ENCODE data around the gene GLCE.

The GLCE gene

DNA sequence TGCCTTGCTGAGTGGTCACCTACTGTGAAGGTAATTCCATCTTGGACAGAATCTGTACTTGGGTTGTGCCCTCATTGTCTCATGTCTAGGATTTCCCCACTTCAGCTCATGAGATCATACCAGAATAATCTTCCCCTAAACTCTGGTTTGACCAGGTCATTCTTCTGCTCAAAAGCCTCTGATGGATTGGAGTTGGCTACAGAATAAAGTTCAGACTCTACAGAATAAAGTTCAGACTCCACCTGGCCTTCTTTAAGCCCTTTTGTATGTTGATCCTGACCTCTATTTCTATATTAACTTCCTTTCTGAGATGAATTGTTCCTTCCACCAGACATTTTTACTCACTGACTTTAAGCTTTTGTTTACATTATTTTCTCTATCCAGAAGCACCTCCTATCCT, 6.4 kb upstream of the GLCE start:
- Histone ChIP-seq H3K4me1 (ENCODE audit: control insufficient read depth in 1 of 2, insufficient read depth in 1 of 2, low read depth in 1 of 2, low read length in 1 of 2) (no peaks in the 10 kb centered on the region), H3K9me3 (no peaks in the 10 kb centered on the region), H3K27me3 (peaks cover 39% of the 10 kb centered on the region), H3K4me3 (ENCODE audit: low read depth in 1 of 2, low read length in 1 of 2) (no peak overlapping the region), H3K27ac (no peak overlapping the region), H3K36me3 (no peaks in the 10 kb centered on the region)
- TF ChIP-seq, protein P1, sequence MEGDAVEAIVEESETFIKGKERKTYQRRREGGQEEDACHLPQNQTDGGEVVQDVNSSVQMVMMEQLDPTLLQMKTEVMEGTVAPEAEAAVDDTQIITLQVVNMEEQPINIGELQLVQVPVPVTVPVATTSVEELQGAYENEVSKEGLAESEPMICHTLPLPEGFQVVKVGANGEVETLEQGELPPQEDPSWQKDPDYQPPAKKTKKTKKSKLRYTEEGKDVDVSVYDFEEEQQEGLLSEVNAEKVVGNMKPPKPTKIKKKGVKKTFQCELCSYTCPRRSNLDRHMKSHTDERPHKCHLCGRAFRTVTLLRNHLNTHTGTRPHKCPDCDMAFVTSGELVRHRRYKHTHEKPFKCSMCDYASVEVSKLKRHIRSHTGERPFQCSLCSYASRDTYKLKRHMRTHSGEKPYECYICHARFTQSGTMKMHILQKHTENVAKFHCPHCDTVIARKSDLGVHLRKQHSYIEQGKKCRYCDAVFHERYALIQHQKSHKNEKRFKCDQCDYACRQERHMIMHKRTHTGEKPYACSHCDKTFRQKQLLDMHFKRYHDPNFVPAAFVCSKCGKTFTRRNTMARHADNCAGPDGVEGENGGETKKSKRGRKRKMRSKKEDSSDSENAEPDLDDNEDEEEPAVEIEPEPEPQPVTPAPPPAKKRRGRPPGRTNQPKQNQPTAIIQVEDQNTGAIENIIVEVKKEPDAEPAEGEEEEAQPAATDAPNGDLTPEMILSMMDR (IDR thresholded peaks at IDR 0.05) = no peak

DNA sequence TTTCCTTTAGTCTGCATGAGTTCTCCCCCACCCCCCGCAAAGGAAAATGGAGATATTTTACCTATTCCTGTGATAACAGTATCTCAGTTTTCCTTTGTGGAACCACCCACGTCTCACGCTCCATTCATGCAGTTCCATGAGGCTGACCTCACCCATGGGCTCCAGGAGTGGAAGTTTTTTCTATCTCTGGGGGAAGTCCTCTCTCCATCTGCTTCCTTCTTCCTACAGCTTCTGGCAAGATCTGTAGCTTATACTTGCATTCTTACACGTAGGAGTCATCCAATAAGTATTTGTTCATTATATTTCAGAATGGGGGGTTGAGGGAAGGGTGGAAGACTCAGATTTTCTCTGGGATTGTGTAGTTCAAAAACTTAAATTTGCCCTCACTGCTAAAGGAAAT, 5.8 kb upstream of the GLCE start:
- Histone ChIP-seq H3K4me3 (ENCODE audit: low read depth in 1 of 2, low read length in 1 of 2) (no peak overlapping the region), H3K4me1 (ENCODE audit: control insufficient read depth in 1 of 2, insufficient read depth in 1 of 2, low read depth in 1 of 2, low read length in 1 of 2) (peaks cover 0 to under 1% of the 10 kb centered on the region in 2 experiments), H3K27me3 (peaks cover 33% of the 10 kb centered on the region), H3K36me3 (no peaks in the 10 kb centered on the region), H3K27ac (no peak overlapping the region), H3K9me3 (no peaks in the 10 kb centered on the region)
- TF ChIP-seq, protein P1 (IDR thresholded peaks at IDR 0.05) = no peak

DNA sequence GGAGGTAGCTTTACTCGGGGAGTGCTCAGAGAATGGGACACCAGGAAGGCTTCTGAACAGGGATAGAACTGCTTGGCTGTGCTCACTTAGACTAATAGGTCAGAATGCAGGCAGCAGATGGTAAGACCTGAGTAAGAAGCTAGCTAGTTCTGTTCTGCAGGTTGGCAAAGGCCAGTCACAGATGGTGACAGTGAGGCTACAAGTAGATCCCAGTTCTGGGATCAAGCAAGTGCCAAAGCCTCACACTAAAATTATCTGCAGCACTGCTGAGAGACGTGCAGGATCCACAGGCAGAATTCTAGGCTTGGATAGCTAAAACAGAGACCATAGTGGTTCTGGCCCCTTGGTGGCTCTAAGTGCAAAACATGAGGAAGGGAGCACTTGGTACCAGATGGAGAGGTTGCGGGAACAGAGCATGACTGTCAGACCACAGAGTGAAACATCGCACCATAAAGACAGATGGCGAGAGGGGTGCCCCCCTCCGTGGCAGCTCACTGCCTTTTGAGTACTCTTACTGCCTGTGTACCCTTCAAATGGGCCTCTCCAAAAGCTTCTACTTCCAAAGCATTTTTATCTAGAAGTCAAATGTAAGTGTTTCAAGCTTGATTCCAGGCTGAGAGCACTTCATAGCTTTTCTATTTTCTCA, 3.6 kb upstream of the GLCE start:
- H3K27me3 ChIP-seq = peaks cover 25% of the 10 kb centered on the region
- H3K9me3 ChIP-seq = no peaks in the 10 kb centered on the region
- peaks cover 16 to 17% of the 10 kb centered on the region in 2 experiments for H3K4me1 ChIP-seq (ENCODE audit: control insufficient read depth in 1 of 2, insufficient read depth in 1 of 2, low read depth in 1 of 2, low read length in 1 of 2)
- no peak overlapping the region for H3K4me3 ChIP-seq (ENCODE audit: low read depth in 1 of 2, low read length in 1 of 2)
- H3K36me3 ChIP-seq = no peaks in the 10 kb centered on the region
- TF ChIP-seq, protein P1 (IDR thresholded peaks at IDR 0.05) = no peak
- H3K27ac ChIP-seq = no peak overlapping the region

DNA sequence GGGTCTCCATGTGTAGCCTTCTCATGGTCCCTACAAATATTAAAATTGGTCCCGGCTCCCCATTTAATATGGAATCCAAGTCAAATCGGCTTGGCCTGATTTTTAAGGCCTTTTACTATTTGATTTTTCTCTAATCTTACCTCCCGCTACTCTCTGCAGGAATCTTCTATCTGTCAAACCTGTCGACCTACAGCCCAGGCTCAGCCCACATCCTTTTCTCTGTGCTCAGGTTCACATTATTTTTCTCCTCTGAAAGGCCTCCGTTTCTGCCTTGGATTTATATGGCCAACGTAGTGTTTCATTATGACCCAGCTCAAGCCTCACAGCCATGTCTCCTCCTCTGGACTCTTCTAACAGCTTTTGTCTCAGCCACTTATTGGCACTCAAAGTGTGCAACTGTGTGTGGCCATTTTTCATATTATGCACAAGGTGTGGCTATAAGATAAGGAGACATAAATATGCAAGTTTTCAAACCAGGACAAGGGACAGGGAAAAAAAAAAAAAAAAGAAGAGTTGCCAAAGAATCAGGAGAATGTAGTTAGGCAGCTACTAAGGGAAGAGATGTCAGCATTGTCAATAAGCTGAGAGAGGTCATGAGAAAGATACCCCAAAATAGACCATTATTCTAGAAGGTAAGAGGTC, 2.1 kb upstream of the GLCE start:
- TF ChIP-seq, protein P1 (IDR thresholded peaks at IDR 0.05) = no peak
- H3K27me3 ChIP-seq = peaks cover 31% of the 10 kb centered on the region
- H3K36me3 ChIP-seq = no peaks in the 10 kb centered on the region
- peaks cover 16 to 18% of the 10 kb centered on the region in 2 experiments for H3K4me1 ChIP-seq (ENCODE audit: control insufficient read depth in 1 of 2, insufficient read depth in 1 of 2, low read depth in 1 of 2, low read length in 1 of 2)
- H3K9me3 ChIP-seq = no peaks in the 10 kb centered on the region
- H3K4me3 ChIP-seq (ENCODE audit: low read depth in 1 of 2, low read length in 1 of 2) = no peak overlapping the region
- no peak overlapping the region for H3K27ac ChIP-seq

DNA sequence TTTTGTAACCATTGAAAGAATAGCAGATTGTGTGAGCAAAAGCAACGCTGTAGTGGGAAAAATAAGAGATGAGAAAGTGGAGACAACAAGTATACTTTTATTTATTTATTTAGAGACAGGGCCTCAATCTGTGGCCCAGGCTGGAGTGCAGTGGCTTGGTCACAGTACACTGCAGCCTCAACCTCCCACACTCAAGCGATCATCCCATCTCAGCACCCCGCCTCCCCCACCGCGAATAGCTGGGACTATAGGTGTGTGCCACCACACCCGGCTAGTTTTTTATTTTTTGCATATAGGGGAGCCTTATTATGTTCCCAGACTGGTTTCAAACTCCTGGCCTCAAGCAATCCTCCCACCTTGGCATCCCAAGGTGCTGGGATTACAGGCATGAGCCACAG, 1.6 kb upstream of the GLCE start:
- H3K4me1 ChIP-seq (ENCODE audit: control insufficient read depth in 1 of 2, insufficient read depth in 1 of 2, low read depth in 1 of 2, low read length in 1 of 2) = peaks cover 16 to 18% of the 10 kb centered on the region in 2 experiments
- H3K27ac ChIP-seq = no peak overlapping the region
- peaks cover 35% of the 10 kb centered on the region for H3K27me3 ChIP-seq
- TF ChIP-seq, protein P1 (IDR thresholded peaks at IDR 0.05) = no peak
- no peaks in the 10 kb centered on the region for H3K36me3 ChIP-seq
- H3K4me3 ChIP-seq (ENCODE audit: low read depth in 1 of 2, low read length in 1 of 2) = no peak overlapping the region
- H3K9me3 ChIP-seq = no peaks in the 10 kb centered on the region
